HG03432 (cell line): Measurements from ENCODE around the gene RAD51B.

Experiments
- ATAC-seq: cut with Tn5 transposase; IDR thresholded peaks from one replicate; pipeline ENCODE4 v1.9.1; 2021; ENCODE audit warnings: mild to moderate bottlenecking, moderate library complexity; ENCODE audit not compliant: unreplicated experiment

The RAD51B gene

GRCh38 chr14:68370057-68370360 is 550.4 kb downstream of the RAD51B start:
- no peak for ATAC-seq

DNA sequence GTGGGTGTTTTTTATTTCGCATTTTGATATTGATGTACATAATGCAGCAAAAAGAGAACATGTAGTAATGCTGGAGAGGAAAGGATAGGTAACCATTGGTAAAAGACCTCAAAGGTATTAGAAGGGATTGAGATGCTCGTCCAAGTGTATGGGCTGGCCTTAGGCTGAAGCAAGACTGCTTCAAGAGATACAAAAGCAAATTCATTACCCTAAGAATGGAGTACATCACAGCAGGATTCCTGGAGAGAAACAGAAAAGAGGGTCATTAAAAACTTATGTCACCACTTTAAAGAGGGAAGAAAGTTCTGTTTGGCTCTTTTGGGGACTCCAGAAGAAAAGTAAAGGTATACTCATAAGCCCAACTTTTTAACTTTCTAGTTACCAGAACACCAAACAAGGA is 552.8 kb downstream of the RAD51B start:
- no peak for ATAC-seq

- ATAC-seq, result no peak
Observed at GRCh38 chr14:68373124-68373646, 553.6 kb downstream of the RAD51B start.

DNA sequence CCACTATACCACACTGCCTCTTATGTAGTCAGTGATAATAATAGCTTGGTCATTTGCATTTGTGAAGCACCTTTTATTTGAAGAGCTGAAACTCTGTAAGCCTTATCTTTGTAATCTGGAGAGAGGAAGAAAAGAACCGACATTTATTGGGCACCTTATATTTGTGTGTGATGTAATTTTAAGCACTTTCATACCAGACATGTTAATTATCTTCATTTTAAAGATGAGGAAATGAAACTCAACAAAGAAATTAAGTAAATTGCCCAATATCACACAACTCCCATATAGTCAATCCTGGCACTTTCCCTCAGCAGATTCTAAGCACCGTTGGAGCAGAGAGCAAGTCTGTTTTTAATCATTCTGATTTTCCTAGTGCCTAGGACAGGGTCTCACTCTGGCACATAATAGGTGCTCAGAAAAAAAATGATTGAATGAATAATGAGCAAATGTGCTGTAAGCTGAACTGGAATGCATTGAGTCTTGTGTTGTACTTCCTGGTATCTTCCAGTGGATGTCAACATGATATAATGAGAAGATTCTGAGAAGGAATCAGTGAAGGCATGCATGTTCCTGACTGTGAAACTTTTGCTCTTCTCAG is 554.4 kb downstream of the RAD51B start:
- no peak for ATAC-seq

DNA sequence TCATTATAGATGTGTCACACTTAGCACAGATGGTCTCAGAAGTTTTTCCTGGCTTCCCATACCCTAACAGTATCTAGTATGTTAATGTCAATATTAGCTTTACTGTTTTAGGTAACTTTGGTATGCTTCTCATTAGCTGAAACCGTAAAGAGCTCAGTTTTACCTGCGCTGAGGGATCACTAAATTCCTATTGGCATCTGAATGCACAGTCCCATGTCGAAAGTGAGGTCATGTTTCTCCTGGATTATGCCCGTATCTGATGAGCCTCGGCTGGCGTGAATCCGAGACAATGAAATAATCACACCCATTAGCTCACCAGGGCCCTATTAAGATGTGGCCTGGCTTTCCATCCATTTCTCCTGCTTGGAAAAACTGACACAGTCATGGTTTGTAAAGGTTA is 555.1 kb downstream of the RAD51B start:
- no peak for ATAC-seq

DNA sequence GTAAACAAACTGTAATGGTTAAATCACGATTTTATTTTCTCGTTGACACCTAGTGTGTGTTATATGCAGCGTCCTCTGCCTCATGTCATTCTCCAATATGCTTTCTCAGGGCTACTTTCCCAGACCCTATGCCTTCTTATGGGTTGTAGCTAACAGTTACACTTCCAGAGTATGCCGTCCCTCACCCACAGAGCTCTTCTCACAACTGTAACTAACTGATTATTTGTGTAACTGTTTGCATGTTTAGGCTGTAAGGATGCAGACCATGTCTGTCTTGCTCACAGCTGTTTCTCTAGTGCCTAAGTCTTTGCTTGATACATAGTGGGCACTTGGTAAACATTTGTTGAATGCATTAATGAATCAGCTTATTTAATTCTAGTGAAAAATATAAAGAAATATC is 555.8 kb downstream of the RAD51B start:
- no peak for ATAC-seq

DNA sequence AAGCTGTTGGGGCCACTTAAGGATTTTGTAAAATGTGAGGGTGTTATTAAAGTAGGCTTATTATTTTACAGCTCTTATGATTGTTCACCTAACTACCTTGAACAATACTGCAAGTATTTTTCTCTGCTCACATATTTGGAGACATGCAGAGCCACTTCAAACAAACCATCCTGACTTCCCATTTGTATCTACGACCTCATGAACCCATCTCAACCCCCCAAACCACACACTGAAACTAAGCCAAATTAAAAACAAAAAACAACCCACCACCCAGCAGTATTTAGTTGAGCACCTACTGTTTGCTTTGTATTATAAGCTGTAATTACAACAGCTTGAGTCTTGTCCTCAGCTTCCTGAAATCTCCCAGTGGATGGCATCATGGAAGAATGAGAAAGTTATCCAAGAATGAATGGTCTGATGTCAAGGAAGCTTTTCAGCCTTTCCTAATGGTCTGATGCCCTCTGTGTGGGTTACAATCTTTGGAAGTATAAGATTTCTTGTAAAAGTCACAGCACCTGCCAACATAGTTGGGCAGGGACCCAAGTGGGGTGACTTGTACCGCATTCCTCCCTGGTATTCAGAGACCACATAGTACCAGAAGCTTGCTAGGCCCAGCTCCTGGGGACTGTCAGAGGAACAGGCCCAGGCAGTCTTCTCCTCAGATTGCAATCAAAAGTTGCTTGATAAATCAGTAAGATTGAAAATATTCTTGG is 556.6 kb downstream of the RAD51B start:
- no peak for ATAC-seq

DNA sequence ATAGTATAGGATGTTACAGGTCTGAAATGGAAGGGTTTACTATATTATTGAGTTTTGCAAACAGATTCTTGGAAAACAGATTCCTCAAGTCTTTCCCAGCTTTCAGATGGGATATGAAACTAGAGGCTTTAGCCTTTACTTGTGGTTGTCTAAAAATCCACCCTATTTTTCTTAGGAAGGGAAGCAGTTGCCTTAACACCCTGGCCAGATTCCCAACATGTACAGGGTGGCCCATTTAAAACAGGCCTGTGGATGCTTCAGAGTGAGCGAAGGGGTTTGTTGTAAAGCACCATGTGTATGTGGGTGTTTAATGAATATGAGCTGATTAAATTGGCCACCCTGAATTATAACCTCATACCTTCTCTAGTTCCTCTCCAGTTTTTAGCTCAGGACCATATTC is 557.4 kb downstream of the RAD51B start:
- ATAC-seq, result no peak

GRCh38 chr14:68377459-68377858 is 557.9 kb downstream of the RAD51B start:
- ATAC-seq, result no peak

DNA sequence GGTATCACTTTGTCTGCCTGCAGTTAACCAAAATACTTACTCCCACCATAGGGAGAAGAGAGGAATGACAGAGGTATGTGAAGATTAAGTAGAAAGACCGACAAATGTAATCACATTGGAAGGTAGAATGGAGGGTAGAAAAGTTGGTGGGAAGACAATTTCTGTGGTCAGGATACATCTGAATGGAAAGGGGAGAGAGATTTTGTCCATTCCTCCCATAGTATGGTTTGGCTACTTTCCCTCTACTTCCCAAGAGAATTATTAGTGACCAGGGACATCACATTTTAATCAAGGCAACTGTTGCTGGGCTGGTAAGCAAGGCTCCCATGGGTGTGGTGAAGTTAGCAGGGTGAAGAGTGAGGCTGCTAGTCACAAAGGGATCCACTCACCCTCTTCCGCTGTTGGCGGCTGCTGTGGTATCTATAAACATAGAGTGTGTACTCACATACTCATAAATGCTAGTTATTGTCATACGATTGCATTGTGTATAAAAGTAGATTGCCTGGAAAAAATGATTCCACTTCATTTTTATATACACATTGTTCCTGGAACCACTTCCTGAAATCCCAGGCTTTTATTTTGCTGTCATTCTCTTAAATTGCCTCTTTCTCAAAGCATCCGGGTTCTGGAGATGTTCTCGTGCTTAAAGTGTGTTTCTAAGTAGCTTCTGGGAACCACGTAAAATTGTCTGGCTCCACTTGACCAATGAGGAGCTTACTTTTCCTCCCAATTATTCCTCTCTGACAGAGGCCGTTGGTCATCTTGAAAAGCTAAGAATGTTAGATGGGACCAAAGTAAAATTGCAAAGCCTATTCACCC is 560.1 kb downstream of the RAD51B start:
- ATAC-seq, result no peak

- peak; percentile 78 for ATAC-seq
Observed at GRCh38 chr14:68380329-68380741, 560.8 kb downstream of the RAD51B start.

DNA sequence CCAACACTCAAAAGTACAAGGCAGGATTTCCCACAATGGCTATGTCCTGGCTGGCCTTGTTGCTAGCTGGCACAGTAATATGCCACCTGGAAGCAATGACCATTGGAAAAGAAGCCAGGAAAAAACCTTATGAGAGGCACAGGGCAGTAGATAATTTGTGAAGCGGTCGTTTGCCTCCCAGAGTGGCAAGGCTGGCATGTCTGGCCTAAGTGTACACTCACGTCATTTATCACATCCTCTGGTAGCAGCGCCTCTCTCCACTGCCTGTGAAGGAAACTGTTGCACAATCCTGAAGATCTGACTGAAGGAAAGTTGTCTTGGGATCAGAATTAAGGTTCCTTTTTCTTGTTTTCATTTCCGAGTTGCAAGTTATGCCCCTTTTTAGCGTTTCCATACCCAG is 564.8 kb downstream of the RAD51B start:
- no peak for ATAC-seq

- no peak for ATAC-seq
Observed at GRCh38 chr14:68384881-68385280, 565.3 kb downstream of the RAD51B start.

DNA sequence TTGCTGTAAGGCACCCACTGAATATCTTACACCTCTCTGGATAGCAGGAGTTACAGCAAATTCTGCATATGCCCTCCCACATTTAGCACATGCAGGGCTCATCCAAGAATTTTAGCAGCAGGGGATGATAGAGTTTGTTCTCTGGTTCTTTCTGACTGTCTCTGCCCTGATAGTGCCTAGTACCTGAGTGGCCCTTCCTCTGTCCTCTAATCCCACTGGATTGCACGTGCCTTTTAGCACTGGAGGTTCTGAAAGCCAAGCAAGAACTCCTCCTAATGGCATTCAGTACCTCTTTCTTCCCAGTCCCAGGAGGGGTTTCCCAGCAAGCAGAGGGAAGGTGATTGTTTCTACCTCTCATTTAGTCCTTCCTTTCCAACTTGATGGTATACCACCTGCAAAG is 566.9 kb downstream of the RAD51B start:
- ATAC-seq, result no peak

- no peak for ATAC-seq
Observed at GRCh38 chr14:68386950-68387779, 567.6 kb downstream of the RAD51B start.

- no peak for ATAC-seq
Observed at GRCh38 chr14:68389943-68390342, 570.4 kb downstream of the RAD51B start.

DNA sequence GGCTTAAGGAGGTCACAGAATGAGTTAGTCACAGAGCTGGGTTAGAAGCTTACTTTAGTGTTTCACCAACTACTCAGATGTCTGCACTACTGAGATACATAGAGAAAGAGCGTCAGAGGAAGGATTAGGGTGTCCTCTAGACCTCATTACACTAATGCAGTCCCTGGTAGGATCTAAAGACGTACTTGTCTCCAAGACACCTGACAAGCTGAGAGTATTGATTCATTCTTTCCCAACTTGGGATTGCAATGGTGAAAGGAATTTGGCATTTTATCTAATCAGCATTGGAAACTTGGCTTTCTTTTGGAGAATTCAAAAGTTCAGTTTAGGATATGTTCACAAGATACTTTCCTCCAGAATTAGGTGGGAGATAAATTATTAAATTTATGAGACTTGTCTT is 571.2 kb downstream of the RAD51B start:
- no peak for ATAC-seq

GRCh38 chr14:68391311-68392014 is 571.9 kb downstream of the RAD51B start:
- no peak for ATAC-seq

DNA sequence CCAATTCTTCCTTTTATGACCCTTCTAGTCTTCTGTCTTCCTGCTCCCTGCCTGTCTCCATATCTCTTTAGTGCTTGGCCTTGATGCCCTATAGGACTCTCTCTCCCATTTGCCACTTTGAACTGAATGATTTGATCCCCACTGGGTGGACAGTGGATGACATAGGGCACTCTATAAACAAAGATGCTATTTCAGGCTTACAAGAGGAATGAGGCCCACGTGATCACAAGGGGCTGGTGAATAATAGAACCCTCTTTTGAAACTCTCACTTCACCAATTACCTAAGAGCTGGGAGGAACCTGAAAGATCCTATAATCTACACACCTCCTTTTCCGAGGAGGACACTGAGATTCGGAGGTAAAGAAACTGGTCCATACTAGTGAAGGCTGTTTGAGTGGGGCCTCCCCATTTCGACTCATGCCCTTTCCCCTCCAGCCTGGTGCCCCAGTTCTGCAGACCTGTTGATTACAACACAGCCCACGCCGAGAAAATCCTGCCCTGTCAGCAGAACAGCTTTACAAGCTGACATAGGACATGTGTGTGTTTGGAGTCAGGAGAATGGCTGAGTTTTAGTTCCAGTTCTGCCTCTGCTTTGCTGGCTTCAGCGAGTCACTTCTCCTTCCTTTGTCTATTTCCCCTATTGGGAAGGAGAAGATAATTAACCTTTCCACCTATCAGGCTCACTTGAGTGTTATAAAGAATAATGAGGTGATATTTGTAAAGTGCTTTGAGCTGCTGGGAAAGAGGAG is 573.0 kb downstream of the RAD51B start:
- no peak for ATAC-seq

- no peak for ATAC-seq
Observed at GRCh38 chr14:68393259-68393658, 573.7 kb downstream of the RAD51B start.
